HepG2 (cell line): ENCODE measurements around the gene CMIP. TPM values are rescaled to one million over a fixed set of nuclear protein-coding genes. Genes with fewer than 3 reads are reported as not detected.
A peak's percentile ranks its signal among the peaks of the same experiment; 100 is the strongest.

ENCODE experiments used
- ATAC-seq: fragments of 200-7000 bp; cut with Tn5 transposase; 3 replicates; pipeline ENCODE4 v1.9.1; 2020; ENCODE audit warnings: mild to moderate bottlenecking, moderate library complexity
- BruUV-seq: library from RNA; stranded (reverse); fragments of 400-500 nt; replicated peaks from 2 replicates; lab custom pipeline; 2021; lab: Mats Ljungman, UMichigan
- CTCF ChIA-PET: fragments of 300-600 bp; formaldehyde crosslinking; extraction: SDS; loops from one replicate; lab custom pipeline; 2021; ENCODE audit warnings: low total read pairs, inconsistent platforms, low intra/inter-chr PET ratio; lab: Yijun Ruan, JAX
- POLR2A ChIA-PET: fragments of 350-600 bp; sonication (Branson Sonifier 250); formaldehyde crosslinking; loops from one replicate; lab custom pipeline; 2020; ENCODE audit warnings: antibody characterized with exemption, inconsistent platforms; lab: Yijun Ruan, JAX
- DNase-seq: peaks from one replicate; pipeline ENCODE4 v3.0.0-alpha.2; 2015; ENCODE audit warnings: low spot score
- FAIRE-seq: peaks from 3 replicates; lab custom pipeline; 2011; peaks lifted over from hg19 to GRCh38; lab: Jason Lieb, UNC
- H2AFZ ChIP-seq: one replicate; pipeline ENCODE4 v1.6.1; 2011; ENCODE audit warnings: low read length, inconsistent platforms
- H3K27ac ChIP-seq: fragments of 300-600 bp; 3 replicates; pipeline ENCODE4 v1.8.0; 2011; ENCODE audit warnings: mixed run types, mild to moderate bottlenecking, mixed read lengths, low read length, inconsistent platforms; ENCODE audit not compliant: insufficient read depth; ENCODE audit errors: extremely low read length
- H3K27me3 ChIP-seq, 2 experiments: fragments of 200-600 bp in 1 of 2; 2 replicates in 1 of 2; 3 replicates in 1 of 2; pipeline versions ENCODE4 v1.6.0 to v1.8.0; 2011; ENCODE audit warnings: low read length in 2 of 2, mild to moderate bottlenecking in 2 of 2, moderate library complexity in 2 of 2, inconsistent platforms in 1 of 2; ENCODE audit not compliant: insufficient read depth in 2 of 2, control insufficient read depth in 1 of 2
- H3K36me3 ChIP-seq, 2 experiments: fragments of 200-600 bp in 1 of 2; replicated peaks in 1 of 2; 2 replicates in 1 of 2; 3 replicates in 1 of 2; pipeline versions ENCODE4 v1.5.1 to v1.8.0; 2011; ENCODE audit warnings: low read length in 2 of 2, inconsistent platforms in 1 of 2; ENCODE audit not compliant: insufficient read depth in 2 of 2, control insufficient read depth in 1 of 2
- H3K4me1 ChIP-seq: 2 replicates; pipeline ENCODE4 v1.5.1; 2012; ENCODE audit warnings: low read length, inconsistent platforms; ENCODE audit not compliant: insufficient read depth
- H3K4me2 ChIP-seq: 2 replicates; pipeline ENCODE4 v1.6.0; 2011; ENCODE audit warnings: low read depth, low read length, inconsistent platforms
- H3K4me3 ChIP-seq, 3 experiments: fragments of 200-600 bp in 1 of 3; sonication (generic), shearing (Covaris generic) in 1 of 3; replicated peaks in 1 of 3; 2 replicates each; pipeline ENCODE4 v1.5.1; 2011 to 2016; ENCODE audit warnings: low read length in 3 of 3, inconsistent platforms in 2 of 3, low read depth in 2 of 3, mild to moderate bottlenecking in 2 of 3, control low read depth in 1 of 3, mixed read lengths in 1 of 3; ENCODE audit not compliant: insufficient read depth in 1 of 3
- H3K79me2 ChIP-seq: one replicate; pipeline ENCODE4 v1.6.1; 2011; ENCODE audit warnings: low read length, inconsistent platforms; ENCODE audit not compliant: insufficient read depth
- H3K9ac ChIP-seq: 2 replicates; pipeline ENCODE4 v1.6.0; 2011; ENCODE audit warnings: mild to moderate bottlenecking, low read depth, low read length, inconsistent platforms; ENCODE audit not compliant: insufficient read depth
- H3K9me3 ChIP-seq: 2 replicates; pipeline ENCODE4 v1.5.1; 2012; ENCODE audit warnings: mild to moderate bottlenecking, low read length
- H4K20me1 ChIP-seq: 2 replicates; pipeline ENCODE4 v1.6.0; 2011; ENCODE audit warnings: inconsistent platforms, mild to moderate bottlenecking, low read length, moderate library complexity; ENCODE audit not compliant: insufficient read depth
- CAMTA2 ChIP-seq: sonication (generic); formaldehyde crosslinking; IDR thresholded peaks from 2 replicates; pipeline ENCODE4 v1.4.0; 2020; ENCODE audit warnings: mild to moderate bottlenecking, missing genetic modification reagents, borderline replicate concordance
- CREB1 ChIP-seq, 2 experiments: fragments of 450-650 bp in 1 of 2; IDR thresholded peaks; 2 replicates each; pipeline ENCODE4 v1.6.1; 2016 to 2017; ENCODE audit warnings: control low read depth in 1 of 2, mild to moderate bottlenecking in 1 of 2, missing compliant biosample characterization in 1 of 2, missing genetic modification characterization in 1 of 2
- FIP1L1 ChIP-seq: fragments of 200-400 bp; formaldehyde crosslinking; IDR thresholded peaks from 2 replicates; pipeline ENCODE4 v1.6.1; 2018; ENCODE audit warnings: low read depth, mild to moderate bottlenecking, low read length, moderate library complexity, borderline replicate concordance; ENCODE audit not compliant: insufficient read depth
- RFX5 ChIP-seq: IDR thresholded peaks from 2 replicates; pipeline ENCODE4 v1.6.1; 2011; ENCODE audit warnings: low read depth, low read length, improper control_type of control experiment
- XRCC5 ChIP-seq: fragments of 200-400 bp; formaldehyde crosslinking; optimal IDR thresholded peaks from 2 replicates; pipeline ENCODE3; 2017; ENCODE audit warnings: mild to moderate bottlenecking, low read length
- WGBS: methylation state at CpG from one replicate; pipeline ENCODE4 v1.1.6; 2017; ENCODE audit warnings: low lambda C conversion rate; 5-methylcytosine and 5-hydroxymethylcytosine counted together
- in situ Hi-C: cut with HindIII; loops from 2 replicates; pipeline ENCODE4 v1.10.0; 2017; ENCODE audit warnings: low pct_unique_long_range_greater_than_20kb; ENCODE audit not compliant: extremely low pct_ligation_motif_present
- intact Hi-C: fragments of 100-400 bp; cut with micrococcal nuclease; formaldehyde crosslinking; loops from one replicate; pipeline ENCODE4 v1.10.0; 2022; ENCODE audit not compliant: unreplicated experiment
- polyA plus RNA-seq, 8 experiments: library from polyadenylated mRNA; depleted of rRNA in 3 of 8; stranded (reverse) in 7 of 8; unstranded in 1 of 8; fragments of >200 nt; fragmentation: Illumina TruSeq in 4 of 8; extraction: Trizol in 4 of 8; gene quantifications; 2 replicates each; pipeline versions ENCODE4 v1.2.1 to v1.2.3, GENCODE V29; 2011 to 2016; ENCODE audit warnings: low read depth in 4 of 8, missing spikeins in 1 of 8, mixed read lengths in 1 of 8; ENCODE audit not compliant: insufficient read depth in 1 of 8
- total RNA-seq, 5 experiments: library from RNA; depleted of rRNA; stranded (reverse); fragments of >200 nt; fragmentation: Illumina TruSeq; extraction: Trizol; gene quantifications; 2 replicates each; pipeline ENCODE4 v1.2.3, GENCODE V29; 2016; ENCODE audit warnings: low read depth in 1 of 5
- TF ChIP-seq, protein P1 (sequence below): sonication (generic); formaldehyde crosslinking; IDR thresholded peaks from 2 replicates; pipeline ENCODE4 v1.4.0; 2020; ENCODE audit warnings: missing genetic modification reagents; ENCODE audit errors: not compliant biosample characterization
- TF ChIP-seq, protein P2 (sequence below), 2 experiments: fragments of 450-650 bp in 1 of 2; sonication (generic) in 1 of 2; formaldehyde crosslinking; IDR thresholded peaks; 2 replicates each; pipeline versions ENCODE4 v1.5.0 to v1.8.0; 2020 to 2022; ENCODE audit warnings: mild to moderate bottlenecking in 1 of 2, missing genetic modification reagents in 1 of 2

CMIP gene
- total and polyA plus RNA-seq, 2 of the 13 experiments (the other 11 are each of a cell fraction or from before 2014, with no cell fraction given): 10.9 to 18.1 TPM

DNA sequence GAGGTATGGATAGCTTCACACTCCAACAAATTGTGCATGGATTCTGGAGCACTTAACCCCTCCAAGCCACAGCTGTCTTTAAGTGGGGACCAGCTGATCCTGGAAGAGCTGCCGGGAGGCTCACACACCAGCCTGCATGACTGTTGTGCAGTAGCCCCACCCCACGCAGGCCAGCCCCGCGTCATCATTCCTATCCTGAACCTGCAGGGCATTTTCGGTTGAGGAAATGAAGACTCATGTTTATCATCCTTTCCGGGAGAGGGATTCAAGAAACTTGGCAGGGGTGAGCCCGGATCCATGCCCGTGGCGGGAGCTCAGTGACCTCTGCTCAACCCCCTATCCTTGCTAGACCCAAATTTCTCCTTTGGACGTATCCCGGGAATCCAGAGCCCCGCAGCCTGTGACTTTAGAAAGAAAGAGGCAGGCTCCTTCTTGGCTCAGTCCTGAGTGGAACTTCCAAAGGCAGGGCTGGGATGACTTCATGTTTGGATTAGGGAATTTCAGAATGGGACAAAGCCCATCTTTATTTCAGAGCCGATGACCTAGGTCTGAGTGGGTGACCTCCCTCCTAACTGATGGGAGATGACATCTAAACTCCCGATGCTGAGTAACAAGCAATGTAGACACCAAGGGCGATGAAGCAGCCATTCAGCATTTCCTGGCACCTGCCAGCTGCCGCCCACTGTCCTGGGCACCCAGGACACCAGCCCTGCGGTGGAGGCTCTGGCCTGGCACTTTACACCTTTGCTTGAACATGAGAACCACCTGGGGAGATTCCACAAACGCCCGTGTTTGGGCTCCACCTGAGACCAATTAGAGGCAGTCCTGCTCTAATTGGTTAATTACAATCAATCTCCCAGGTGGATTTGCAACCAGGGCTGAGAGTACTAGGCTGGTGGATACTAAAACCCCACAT lies 43.3 kb upstream of the CMIP start:
- Histone ChIP-seq H4K20me1 (no peaks in the 10 kb centered on the region), H3K27me3 (peaks cover 2% of the 10 kb centered on the region in 2 experiments; a peak in 1 of 5 replicates), H3K9ac (no peak overlapping the region), H3K27ac (no peak overlapping the region), H2AFZ (no peak overlapping the region), H3K4me3 (no peak overlapping the region), H3K9me3 (peaks cover 6% of the 10 kb centered on the region; the same call in 1 of the 2 replicates), H3K4me1 (peaks cover 32% of the 10 kb centered on the region), H3K36me3 (no peaks in the 10 kb centered on the region), H3K79me2 (no peaks in the 10 kb centered on the region), H3K4me2 (peak overlapping the region; percentile 16; the same call in 1 of the 2 replicates)
- peak; percentile 12 for DNase-seq
- WGBS: 21% methylated on average over 18 of the region's 19 CpGs
- in situ Hi-C loops: loop anchor here (5.0 kb wide), 1 partner anchor 321 kb away; no protein-coding TSS in a partner anchor
- FAIRE-seq: no peak
- BruUV-seq: no TSS peak
- ChIA-PET CTCF (interaction anchor here (0.9 kb wide), 1 partner anchor 322 kb away, joined by 3 read pairs; no protein-coding TSS in a partner anchor), POLR2A (no interaction called here)
- TF ChIP-seq CREB1 (IDR thresholded peaks at IDR 0.05) (peak; percentile 54), CREB1 (CRISPR knock-in tag; IDR thresholded peaks at IDR 0.05) (no peak), CAMTA2 (CRISPR knock-in tag) (no peak), XRCC5 (peak; percentile 17), FIP1L1 (no peak), RFX5 (no peak)
- TF ChIP-seq, protein P1, sequence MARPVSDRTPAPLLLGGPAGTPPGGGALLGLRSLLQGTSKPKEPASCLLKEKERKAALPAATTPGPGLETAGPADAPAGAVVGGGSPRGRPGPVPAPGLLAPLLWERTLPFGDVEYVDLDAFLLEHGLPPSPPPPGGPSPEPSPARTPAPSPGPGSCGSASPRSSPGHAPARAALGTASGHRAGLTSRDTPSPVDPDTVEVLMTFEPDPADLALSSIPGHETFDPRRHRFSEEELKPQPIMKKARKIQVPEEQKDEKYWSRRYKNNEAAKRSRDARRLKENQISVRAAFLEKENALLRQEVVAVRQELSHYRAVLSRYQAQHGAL (CRISPR knock-in tag): no peak
- TF ChIP-seq, protein P2, sequence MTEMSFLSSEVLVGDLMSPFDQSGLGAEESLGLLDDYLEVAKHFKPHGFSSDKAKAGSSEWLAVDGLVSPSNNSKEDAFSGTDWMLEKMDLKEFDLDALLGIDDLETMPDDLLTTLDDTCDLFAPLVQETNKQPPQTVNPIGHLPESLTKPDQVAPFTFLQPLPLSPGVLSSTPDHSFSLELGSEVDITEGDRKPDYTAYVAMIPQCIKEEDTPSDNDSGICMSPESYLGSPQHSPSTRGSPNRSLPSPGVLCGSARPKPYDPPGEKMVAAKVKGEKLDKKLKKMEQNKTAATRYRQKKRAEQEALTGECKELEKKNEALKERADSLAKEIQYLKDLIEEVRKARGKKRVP (CRISPR knock-in tag; IDR thresholded peaks at IDR 0.05): no peak
- ATAC-seq: no peak
- intact Hi-C loops: loop anchor here (5.0 kb wide), 2 partner anchors 136 to 181 kb away; no protein-coding TSS in a partner anchor
